Endothelial cell of umbilical vein (primary cell): Measurements from ENCODE around the gene SLC6A2. TPM values are rescaled to one million over a fixed set of nuclear protein-coding genes. Genes with fewer than 3 reads are reported as not detected.

Experiments
- BruUV-seq: library from RNA; stranded (reverse); fragments of 400-500 nt; replicated peaks from 2 replicates; lab custom pipeline; 2021; lab: Mats Ljungman, UMichigan
- CTCF ChIA-PET: fragments of 300-600, 350-600 bp; sonication (Branson Sonifier 250); formaldehyde crosslinking; loops from one replicate; lab custom pipeline; 2021; ENCODE audit warnings: antibody characterized with exemption, inconsistent platforms; lab: Charles Lee
- POLR2A ChIA-PET: fragments of 300-600, 350-600 bp; sonication (Branson Sonifier 250); formaldehyde crosslinking; loops from one replicate; lab custom pipeline; 2021; ENCODE audit warnings: antibody characterized with exemption, inconsistent platforms; lab: Charles Lee
- DNase-seq: peaks from one replicate; pipeline ENCODE4 v3.0.0-alpha.2; 2011; ENCODE audit warnings: low read depth, low spot score
- FAIRE-seq: peaks from 2 replicates; lab custom pipeline; 2011; peaks lifted over from hg19 to GRCh38; lab: Jason Lieb, UNC
- H2AFZ ChIP-seq: 2 replicates; pipeline ENCODE4 v1.6.0; 2012; ENCODE audit warnings: low read depth, low read length, control low read depth, inconsistent platforms
- H3K27ac ChIP-seq: 2 replicates; pipeline ENCODE4 v1.5.1; 2011; ENCODE audit warnings: low read depth, mild to moderate bottlenecking, control low read depth, low read length, moderate library complexity; ENCODE audit not compliant: insufficient read depth
- H3K27me3 ChIP-seq, 2 experiments: 2 replicates each; pipeline versions ENCODE4 v1.6.0 to v1.6.1; 2011; ENCODE audit warnings: low read length in 2 of 2, mixed read lengths in 1 of 2; ENCODE audit not compliant: control insufficient read depth in 2 of 2, insufficient read depth in 2 of 2
- H3K36me3 ChIP-seq, 2 experiments: 2 replicates in 1 of 2; 3 replicates in 1 of 2; pipeline ENCODE4 v1.5.1; 2011; ENCODE audit warnings: low read length in 2 of 2, mild to moderate bottlenecking in 1 of 2, moderate library complexity in 1 of 2; ENCODE audit not compliant: control insufficient read depth in 2 of 2, insufficient read depth in 2 of 2; ENCODE audit errors: extremely low read depth in 1 of 2
- H3K4me1 ChIP-seq: 3 replicates; pipeline ENCODE4 v1.5.1; 2011; ENCODE audit warnings: mild to moderate bottlenecking, low read length; ENCODE audit not compliant: control insufficient read depth, insufficient read depth; ENCODE audit errors: extremely low read depth
- H3K4me2 ChIP-seq: 2 replicates; pipeline ENCODE4 v1.6.1; 2011; ENCODE audit warnings: low read length, control low read depth, mixed read lengths; ENCODE audit not compliant: insufficient read depth
- H3K4me3 ChIP-seq, 3 experiments: fragments of 200-600 bp in 1 of 3; sonication (generic), shearing (Covaris generic) in 1 of 3; replicated peaks in 1 of 3; 2 replicates each; pipeline ENCODE4 v1.5.1; 2011 to 2016; ENCODE audit warnings: control low read depth in 3 of 3, low read length in 3 of 3, mild to moderate bottlenecking in 2 of 3, inconsistent platforms in 1 of 3, low read depth in 1 of 3, moderate library complexity in 1 of 3; ENCODE audit not compliant: insufficient read depth in 1 of 3
- H3K79me2 ChIP-seq: 2 replicates; pipeline ENCODE4 v1.6.0; 2012; ENCODE audit warnings: low read length, inconsistent platforms; ENCODE audit not compliant: control insufficient read depth, insufficient read depth
- H3K9ac ChIP-seq: replicated peaks from 2 replicates; pipeline ENCODE3; 2011; ENCODE audit warnings: low read length, control low read depth; ENCODE audit not compliant: insufficient read depth; ENCODE audit errors: extremely low read depth
- H3K9me1 ChIP-seq: replicated peaks from 3 replicates; pipeline ENCODE4 v1.6.0; 2011; ENCODE audit warnings: mild to moderate bottlenecking, low read length; ENCODE audit not compliant: control insufficient read depth, insufficient read depth; ENCODE audit errors: extremely low read depth
- H3K9me3 ChIP-seq: replicated peaks from 2 replicates; pipeline ENCODE4 v1.5.1; 2012; ENCODE audit warnings: low read length, inconsistent platforms; ENCODE audit not compliant: control insufficient read depth, insufficient read depth
- H4K20me1 ChIP-seq: replicated peaks from 2 replicates; pipeline ENCODE3; 2011; ENCODE audit warnings: mild to moderate bottlenecking, low read length; ENCODE audit not compliant: control insufficient read depth, insufficient read depth; ENCODE audit errors: extremely low read depth
- EZH2 ChIP-seq: IDR thresholded peaks from 2 replicates; pipeline ENCODE4 v1.6.1; 2012; ENCODE audit warnings: borderline replicate concordance, low read depth, mild to moderate bottlenecking, moderate library complexity, low read length, inconsistent platforms; ENCODE audit not compliant: severe bottlenecking
- FOS ChIP-seq: IDR thresholded peaks from 2 replicates; pipeline ENCODE4 v1.6.1; 2011; ENCODE audit warnings: mild to moderate bottlenecking, low read length, moderate library complexity, borderline replicate concordance; ENCODE audit not compliant: insufficient read depth
- GATA2 ChIP-seq: IDR thresholded peaks from 2 replicates; pipeline ENCODE4 v1.7.0; 2011; ENCODE audit warnings: low read depth, mild to moderate bottlenecking, moderate library complexity, mixed read lengths, low read length; ENCODE audit not compliant: insufficient read length, insufficient read depth
- JUN ChIP-seq: IDR thresholded peaks from 2 replicates; pipeline ENCODE4 v1.6.1; 2011; ENCODE audit warnings: borderline replicate concordance, low read depth; ENCODE audit not compliant: insufficient read length, insufficient read depth
- MYC ChIP-seq: IDR thresholded peaks from one replicate; pipeline ENCODE4 v1.6.1; 2011; ENCODE audit warnings: mild to moderate bottlenecking, low read depth, low read length
- POLR2A ChIP-seq: IDR thresholded peaks from 2 replicates; pipeline ENCODE4 v1.6.1; 2012; ENCODE audit warnings: low read depth, mild to moderate bottlenecking, control low read depth, low read length
- POLR2AphosphoS5 ChIP-seq: IDR thresholded peaks from 2 replicates; pipeline ENCODE4 v1.6.1; 2012; ENCODE audit warnings: low read depth, mild to moderate bottlenecking, control low read depth, low read length, moderate library complexity; ENCODE audit not compliant: insufficient read depth
- dilution Hi-C: fragments of 300-500 bp; cut with MboI; formaldehyde crosslinking; loops from one replicate; pipeline ENCODE4 v1.15.0; 2019; ENCODE audit warnings: low sequenced_read_pairs; ENCODE audit not compliant: extremely low pct_ligation_motif_present
- intact Hi-C: fragments of 100-400 bp; cut with micrococcal nuclease; formaldehyde crosslinking; loops from one replicate; pipeline ENCODE4 v1.10.0; 2022
- polyA plus RNA-seq, 4 experiments: library from polyadenylated mRNA; depleted of rRNA in 3 of 4; stranded (reverse) in 3 of 4; unstranded in 1 of 4; fragments of >200 nt; gene quantifications; 2 replicates each; pipeline versions ENCODE4 v1.2.1 to v1.2.3, GENCODE V29; 2011 to 2012; ENCODE audit warnings: missing spikeins in 1 of 4
- total RNA-seq: library from RNA; stranded (reverse); gene quantifications from 2 replicates; pipeline ENCODE4 v1.2.3, GENCODE V29; 2021
- TF ChIP-seq, protein P1 (sequence below), 2 donors: IDR thresholded peaks; 1 replicate in 1 of 2; 2 replicates in 1 of 2; pipeline ENCODE4 v1.5.1; 2011; ENCODE audit warnings: low read length in 2 of 2, mild to moderate bottlenecking in 2 of 2, moderate library complexity in 2 of 2, control low read depth in 1 of 2, inconsistent platforms in 1 of 2, low read depth in 1 of 2; ENCODE audit not compliant: insufficient read depth in 1 of 2; ENCODE audit errors: extremely low read depth in 1 of 2
- TF ChIP-seq, protein P2 (sequence below): IDR thresholded peaks from 2 replicates; pipeline ENCODE4 v1.6.1; 2011; ENCODE audit not compliant: insufficient read depth, insufficient read length

The SLC6A2 gene
- total and polyA plus RNA-seq, 2 donors (not counting 3 experiments of a cell fraction or from before 2014, with no cell fraction given), result not detected

DNA sequence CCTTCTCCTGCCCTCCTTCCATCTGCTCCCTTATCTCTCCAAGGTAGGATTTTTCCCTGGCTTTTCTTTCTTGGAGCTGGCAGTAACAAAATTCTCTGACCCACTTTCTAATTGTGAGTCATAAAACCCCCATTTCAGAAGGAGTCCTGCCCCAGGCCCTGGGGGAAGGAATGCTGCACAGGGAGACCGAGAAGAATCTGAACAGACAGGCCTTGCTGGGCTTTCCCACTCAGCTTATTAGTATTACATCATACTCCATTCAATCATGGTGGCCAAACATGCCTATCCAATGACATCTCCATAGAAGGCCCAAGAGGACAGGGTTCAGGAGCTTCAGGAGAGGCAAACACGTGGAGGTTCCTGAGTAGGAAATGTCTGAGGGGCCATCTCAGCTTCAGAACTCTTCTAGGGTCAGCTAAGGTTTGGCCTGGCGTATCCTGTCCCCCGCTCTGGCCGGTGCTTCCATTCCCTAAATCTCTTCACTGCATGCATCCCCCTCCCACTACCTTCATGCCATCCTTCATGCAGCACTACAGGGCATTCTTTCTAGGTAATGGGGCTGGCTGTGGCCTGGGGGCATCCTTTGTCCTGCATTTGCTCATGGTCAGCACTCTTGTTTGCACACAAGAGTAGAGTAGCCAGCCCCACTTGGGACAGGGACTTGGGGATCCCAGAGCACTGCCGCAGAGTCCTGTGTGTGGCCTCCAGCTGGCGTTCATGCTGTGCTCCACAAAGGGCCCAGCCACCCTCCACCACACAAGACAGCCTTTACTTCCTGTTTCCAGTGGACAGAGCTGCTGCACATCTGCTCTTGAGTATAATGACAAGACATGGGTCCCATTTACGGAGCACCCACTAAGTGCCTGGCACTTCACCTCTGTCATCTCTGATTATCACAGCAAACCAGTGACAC lies 8.2 kb downstream of the SLC6A2 start:
- DNase-seq, result no peak
- TF ChIP-seq EZH2, result no peak
- TF ChIP-seq, protein P1, sequence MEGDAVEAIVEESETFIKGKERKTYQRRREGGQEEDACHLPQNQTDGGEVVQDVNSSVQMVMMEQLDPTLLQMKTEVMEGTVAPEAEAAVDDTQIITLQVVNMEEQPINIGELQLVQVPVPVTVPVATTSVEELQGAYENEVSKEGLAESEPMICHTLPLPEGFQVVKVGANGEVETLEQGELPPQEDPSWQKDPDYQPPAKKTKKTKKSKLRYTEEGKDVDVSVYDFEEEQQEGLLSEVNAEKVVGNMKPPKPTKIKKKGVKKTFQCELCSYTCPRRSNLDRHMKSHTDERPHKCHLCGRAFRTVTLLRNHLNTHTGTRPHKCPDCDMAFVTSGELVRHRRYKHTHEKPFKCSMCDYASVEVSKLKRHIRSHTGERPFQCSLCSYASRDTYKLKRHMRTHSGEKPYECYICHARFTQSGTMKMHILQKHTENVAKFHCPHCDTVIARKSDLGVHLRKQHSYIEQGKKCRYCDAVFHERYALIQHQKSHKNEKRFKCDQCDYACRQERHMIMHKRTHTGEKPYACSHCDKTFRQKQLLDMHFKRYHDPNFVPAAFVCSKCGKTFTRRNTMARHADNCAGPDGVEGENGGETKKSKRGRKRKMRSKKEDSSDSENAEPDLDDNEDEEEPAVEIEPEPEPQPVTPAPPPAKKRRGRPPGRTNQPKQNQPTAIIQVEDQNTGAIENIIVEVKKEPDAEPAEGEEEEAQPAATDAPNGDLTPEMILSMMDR (IDR thresholded peaks at IDR 0.05; ENCODE audit: extremely low read depth in 1 of 2, insufficient read depth in 1 of 2, low read depth in 1 of 2, low read length in 2 of 2), result no peak
- H3K27me3 ChIP-seq, result peaks cover 8% of the 10 kb centered on the region in 2 experiments
- H3K4me2 ChIP-seq, result no peak overlapping the region
- FAIRE-seq, result no peak
- ChIA-PET CTCF (interaction anchor here (0.8 kb wide), 1 partner anchor 21 kb away, joined by 4 read pairs; no protein-coding TSS in a partner anchor), POLR2A (no interaction called here)
- H3K36me3 ChIP-seq, result no peaks in the 10 kb centered on the region
- BruUV-seq, result no TSS peak
- H3K4me3 ChIP-seq, result no peak overlapping the region
- no peaks in the 10 kb centered on the region for H3K9me1 ChIP-seq
- no peaks in the 10 kb centered on the region for H3K79me2 ChIP-seq
- H4K20me1 ChIP-seq, result no peaks in the 10 kb centered on the region
- peaks cover 13% of the 10 kb centered on the region for H3K4me1 ChIP-seq
- dilution Hi-C loops, result no loop called here
- H2AFZ ChIP-seq, result no peak overlapping the region
- no peak overlapping the region for H3K27ac ChIP-seq
- no peak overlapping the region for H3K9ac ChIP-seq
- H3K9me3 ChIP-seq, result no peaks in the 10 kb centered on the region
- intact Hi-C loops, result no loop called here

DNA sequence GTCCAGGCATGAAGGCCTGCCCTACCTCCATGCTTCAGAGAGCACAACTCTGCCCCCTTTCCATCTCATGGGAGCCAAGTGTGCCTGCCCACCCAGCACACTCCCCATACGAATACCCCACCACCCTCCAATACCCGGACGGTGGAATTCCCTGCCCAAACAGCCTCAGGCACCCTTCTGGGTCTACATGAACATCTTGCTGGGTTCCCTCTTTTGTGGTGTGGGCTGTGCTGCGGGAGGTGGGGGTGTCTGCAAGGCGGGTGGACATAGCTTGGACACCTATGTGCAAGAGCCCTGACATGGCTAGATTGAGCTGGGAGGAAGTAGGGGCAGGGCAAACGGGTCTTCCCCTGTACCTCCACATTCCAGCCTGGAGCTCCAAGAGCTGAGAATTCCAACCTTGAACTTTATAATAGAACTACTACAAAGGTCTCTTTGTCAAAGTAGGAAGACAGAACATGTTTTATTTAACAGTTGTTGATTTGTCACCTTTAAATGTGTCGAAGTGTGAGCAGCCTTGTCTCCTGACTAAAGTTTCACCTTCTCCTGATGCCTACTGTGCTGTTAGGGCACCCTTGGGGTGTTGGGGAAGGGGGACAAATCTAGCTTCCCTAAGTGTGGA lies 9.1 kb downstream of the SLC6A2 start:
- no peak for DNase-seq
- no peak overlapping the region for H2AFZ ChIP-seq
- H3K4me1 ChIP-seq, result peaks cover 13% of the 10 kb centered on the region
- intact Hi-C loops (no loop called here), dilution Hi-C loops (no loop called here)
- no peak overlapping the region for H3K9ac ChIP-seq
- no peaks in the 10 kb centered on the region for H3K36me3 ChIP-seq
- no peaks in the 10 kb centered on the region for H3K79me2 ChIP-seq
- peaks cover 6% of the 10 kb centered on the region in 2 experiments for H3K27me3 ChIP-seq
- FAIRE-seq, result no peak
- TF ChIP-seq JUN (no peak), POLR2AphosphoS5 (no peak), MYC (no peak), POLR2A (no peak), EZH2 (no peak), GATA2 (no peak), FOS (no peak)
- TF ChIP-seq, protein P1 (IDR thresholded peaks at IDR 0.05; ENCODE audit: extremely low read depth in 1 of 2, insufficient read depth in 1 of 2, low read depth in 1 of 2, low read length in 2 of 2), result no peak
- TF ChIP-seq, protein P2, sequence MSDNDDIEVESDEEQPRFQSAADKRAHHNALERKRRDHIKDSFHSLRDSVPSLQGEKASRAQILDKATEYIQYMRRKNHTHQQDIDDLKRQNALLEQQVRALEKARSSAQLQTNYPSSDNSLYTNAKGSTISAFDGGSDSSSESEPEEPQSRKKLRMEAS, result no peak
- no TSS peak for BruUV-seq
- H3K4me3 ChIP-seq, result no peak overlapping the region
- no peak overlapping the region for H3K4me2 ChIP-seq
- no peaks in the 10 kb centered on the region for H4K20me1 ChIP-seq
- H3K27ac ChIP-seq, result no peak overlapping the region
- CTCF ChIA-PET, result no interaction called here
- H3K9me1 ChIP-seq, result no peaks in the 10 kb centered on the region
- POLR2A ChIA-PET, result no interaction called here
- no peaks in the 10 kb centered on the region for H3K9me3 ChIP-seq
